Breast epithelium (tissue), 4 donors: ENCODE measurements around the gene ELOVL6. TPM values are rescaled to one million over a fixed set of nuclear protein-coding genes. Genes with fewer than 3 reads are reported as not detected.

Experiments
- DNase-seq, 2 donors: peaks; one replicate each; pipeline ENCODE4 v3.0.0-alpha.2; 2019; ENCODE audit warnings: low spot score in 2 of 2
- H3K27ac ChIP-seq, 2 donors: fragments of 200-600 bp; sonication (generic) in 1 of 2; one replicate each; pipeline ENCODE4 v1.5.1; 2016 to 2019; ENCODE audit warnings: mild to moderate bottlenecking in 1 of 2
- H3K27me3 ChIP-seq, 2 donors: fragments of 200-600 bp; sonication (generic) in 1 of 2; one replicate each; pipeline versions ENCODE4 v1.5.1 to v1.6.0; 2017 to 2019; ENCODE audit warnings: control low read depth in 1 of 2, mild to moderate bottlenecking in 1 of 2
- H3K36me3 ChIP-seq: fragments of 200-600 bp; one replicate; pipeline ENCODE4 v1.5.1; 2019
- H3K4me1 ChIP-seq, 2 donors: fragments of 200-600 bp; sonication (generic); one replicate each; pipeline ENCODE4 v1.5.1; 2016 to 2019; ENCODE audit warnings: control low read depth in 1 of 2
- H3K4me3 ChIP-seq, 3 donors: fragments of 200-600 bp; sonication (generic); 1 replicate in 2 of 3; 2 replicates in 1 of 3; pipeline ENCODE4 v1.5.1; 2016 to 2019; ENCODE audit warnings: mild to moderate bottlenecking in 3 of 3, moderate library complexity in 2 of 3
- H3K9me3 ChIP-seq, 2 donors: fragments of 200-600 bp; sonication (generic) in 1 of 2; one replicate each; pipeline ENCODE4 v1.5.1; 2016 to 2019; ENCODE audit warnings: control low read depth in 1 of 2
- CTCF ChIP-seq, 3 donors: fragments of 450-650 bp; IDR thresholded peaks; one replicate each; pipeline ENCODE4 v1.5.1; 2016 to 2017; ENCODE audit warnings: antibody characterized with exemption in 3 of 3, mild to moderate bottlenecking in 3 of 3, moderate library complexity in 3 of 3
- POLR2A ChIP-seq: fragments of 450-650 bp; IDR thresholded peaks from one replicate; pipeline ENCODE4 v1.6.1; 2016; ENCODE audit warnings: antibody characterized with exemption, mild to moderate bottlenecking, moderate library complexity
- POLR2AphosphoS5 ChIP-seq, 3 donors: sonication (generic); formaldehyde crosslinking; IDR thresholded peaks; one replicate each; pipeline ENCODE4 v1.6.1; 2017; ENCODE audit warnings: antibody characterized with exemption in 3 of 3
- intact Hi-C: fragments of 100-400 bp; cut with DNase I; formaldehyde crosslinking; loops from one replicate; pipeline ENCODE4 v1.15.1; 2023; ENCODE audit warnings: low total_unique reads
- total RNA-seq, 3 donors: library from RNA; depleted of rRNA; stranded (reverse); fragments of >200 nt; gene quantifications; one replicate each; pipeline ENCODE4 v1.1.0, GENCODE V29; 2016

Gene ELOVL6
- total RNA-seq, 3 donors from 2014 or later, result 2.2 to 5.6 (median 4.1) TPM

- Histone ChIP-seq H3K4me3 (no peak overlapping the region), H3K27me3 (no peaks in the 10 kb centered on the region), H3K36me3 (no peaks in the 10 kb centered on the region), H3K4me1 (no peaks in the 10 kb centered on the region), H3K27ac (no peak overlapping the region), H3K9me3 (no peaks in the 10 kb centered on the region)
- no peak for DNase-seq
- no peak for TF ChIP-seq POLR2A
- TF ChIP-seq CTCF (IDR thresholded peaks at IDR 0.05), result no peak
- TF ChIP-seq POLR2AphosphoS5 (IDR thresholded peaks at IDR 0.05), result no peak
- intact Hi-C loops, result no loop called here
These were observed 15.4 kb downstream of the ELOVL6 start for GRCh38 chr4:110183058-110183457.

GRCh38 chr4:110181890-110182289 is 16.5 kb downstream of the ELOVL6 start:
- no peaks in the 10 kb centered on the region for H3K27me3 ChIP-seq
- no peak overlapping the region for H3K27ac ChIP-seq
- H3K4me1 ChIP-seq, result no peaks in the 10 kb centered on the region
- no peaks in the 10 kb centered on the region for H3K36me3 ChIP-seq
- DNase-seq, result no peak
- intact Hi-C loops, result no loop called here
- no peak overlapping the region for H3K4me3 ChIP-seq
- TF ChIP-seq POLR2A (no peak), CTCF (IDR thresholded peaks at IDR 0.05) (no peak), POLR2AphosphoS5 (IDR thresholded peaks at IDR 0.05) (no peak)
- H3K9me3 ChIP-seq, result no peaks in the 10 kb centered on the region

- H3K9me3 ChIP-seq, result no peaks in the 10 kb centered on the region
- H3K27ac ChIP-seq, result no peak overlapping the region
- intact Hi-C loops, result no loop called here
- H3K4me1 ChIP-seq, result no peaks in the 10 kb centered on the region
- H3K27me3 ChIP-seq, result no peaks in the 10 kb centered on the region
- no peaks in the 10 kb centered on the region for H3K36me3 ChIP-seq
- no peak overlapping the region for H3K4me3 ChIP-seq
- no peak for TF ChIP-seq POLR2AphosphoS5 (IDR thresholded peaks at IDR 0.05)
- no peak for TF ChIP-seq CTCF (IDR thresholded peaks at IDR 0.05)
- no peak for TF ChIP-seq POLR2A
- no peak for DNase-seq
These were observed 22.8 kb downstream of the ELOVL6 start for GRCh38 chr4:110175634-110176033.

- no peak for TF ChIP-seq CTCF (IDR thresholded peaks at IDR 0.05)
- TF ChIP-seq POLR2A, result no peak
- no peak for TF ChIP-seq POLR2AphosphoS5 (IDR thresholded peaks at IDR 0.05)
- Histone ChIP-seq H3K27ac (no peak overlapping the region), H3K36me3 (no peaks in the 10 kb centered on the region), H3K4me3 (no peak overlapping the region), H3K9me3 (no peaks in the 10 kb centered on the region), H3K27me3 (no peaks in the 10 kb centered on the region), H3K4me1 (no peaks in the 10 kb centered on the region)
- intact Hi-C loops, result no loop called here
- DNase-seq, result no peak
These were observed 25.4 kb downstream of the ELOVL6 start for GRCh38 chr4:110172972-110173371.

GRCh38 chr4:110171971-110172370 is 26.4 kb downstream of the ELOVL6 start:
- H3K27ac ChIP-seq, result no peak overlapping the region
- no peak for TF ChIP-seq POLR2A
- no peak for TF ChIP-seq POLR2AphosphoS5 (IDR thresholded peaks at IDR 0.05)
- DNase-seq, result no peak
- H3K36me3 ChIP-seq, result no peaks in the 10 kb centered on the region
- H3K4me1 ChIP-seq, result no peaks in the 10 kb centered on the region
- intact Hi-C loops, result no loop called here
- no peak overlapping the region for H3K4me3 ChIP-seq
- H3K27me3 ChIP-seq, result no peaks in the 10 kb centered on the region
- H3K9me3 ChIP-seq, result no peaks in the 10 kb centered on the region

- Histone ChIP-seq H3K9me3 (no peaks in the 10 kb centered on the region), H3K4me3 (no peak overlapping the region), H3K4me1 (no peaks in the 10 kb centered on the region), H3K36me3 (no peaks in the 10 kb centered on the region), H3K27me3 (no peaks in the 10 kb centered on the region), H3K27ac (no peak overlapping the region)
- intact Hi-C loops, result no loop called here
- TF ChIP-seq POLR2A (no peak), POLR2AphosphoS5 (IDR thresholded peaks at IDR 0.05) (no peak), CTCF (IDR thresholded peaks at IDR 0.05) (no peak)
- DNase-seq, result no peak
These were observed 27.6 kb downstream of the ELOVL6 start for GRCh38 chr4:110170861-110171260.
